ENCODE results near the gene NAPSA. TPM values are rescaled to one million over a fixed set of nuclear protein-coding genes. Genes with fewer than 3 reads are reported as not detected.
A peak's percentile ranks its signal among the peaks of the same experiment; 100 is the strongest.

NAPSA gene
- total and polyA plus RNA-seq, 9 of the 15 experiments (the other 6 are each of a cell fraction or from before 2014, with no cell fraction given): 0.25 to 1.9 (median 0.69) TPM

DNA sequence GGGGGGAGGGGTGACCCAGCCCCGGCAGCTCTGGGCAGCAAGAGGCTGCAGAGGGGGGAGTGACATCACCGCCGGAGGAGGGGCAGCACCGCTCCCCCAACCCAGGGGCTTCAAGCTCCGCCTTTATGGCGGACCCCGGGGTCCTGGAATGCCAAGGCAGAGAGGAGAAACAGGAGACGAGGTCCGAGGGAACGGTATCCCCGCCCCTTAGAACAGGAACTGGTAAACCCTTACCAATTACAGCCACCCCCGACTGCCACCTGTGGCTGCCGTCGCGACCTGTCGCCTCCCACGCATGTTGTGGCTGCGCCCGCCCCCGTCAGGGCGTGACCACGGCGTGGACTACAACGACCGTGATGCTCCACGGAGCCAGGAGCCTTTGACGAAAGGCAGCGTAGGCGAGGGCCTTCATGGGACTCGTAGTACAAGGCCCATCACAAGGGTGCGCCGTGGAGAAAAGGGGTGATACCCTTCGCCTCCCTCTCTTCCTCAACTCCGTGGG is 32.2 kb downstream of the NAPSA start (continued):
- peak; percentile 7; the same call in 1 of the 2 replicates for TF ChIP-seq SOX6 (IDR thresholded peaks at IDR 0.05)
- TF ChIP-seq, protein P1, sequence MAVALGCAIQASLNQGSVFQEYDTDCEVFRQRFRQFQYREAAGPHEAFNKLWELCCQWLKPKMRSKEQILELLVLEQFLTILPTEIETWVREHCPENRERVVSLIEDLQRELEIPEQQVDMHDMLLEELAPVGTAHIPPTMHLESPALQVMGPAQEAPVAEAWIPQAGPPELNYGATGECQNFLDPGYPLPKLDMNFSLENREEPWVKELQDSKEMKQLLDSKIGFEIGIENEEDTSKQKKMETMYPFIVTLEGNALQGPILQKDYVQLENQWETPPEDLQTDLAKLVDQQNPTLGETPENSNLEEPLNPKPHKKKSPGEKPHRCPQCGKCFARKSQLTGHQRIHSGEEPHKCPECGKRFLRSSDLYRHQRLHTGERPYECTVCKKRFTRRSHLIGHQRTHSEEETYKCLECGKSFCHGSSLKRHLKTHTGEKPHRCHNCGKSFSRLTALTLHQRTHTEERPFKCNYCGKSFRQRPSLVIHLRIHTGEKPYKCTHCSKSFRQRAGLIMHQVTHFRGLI (CRISPR knock-in tag; IDR thresholded peaks at IDR 0.05): no peak
- no peak for TF ChIP-seq COPS2 (conservative IDR thresholded peaks at IDR 0.05)
- peak; percentile 65; the same call in 1 of the 2 replicates for TF ChIP-seq SREBF1 (IDR thresholded peaks at IDR 0.05; ENCODE audit: borderline replicate concordance, low read depth, low read length)
- no peak for TF ChIP-seq THRAP3 (IDR thresholded peaks at IDR 0.05; ENCODE audit: borderline replicate concordance)
- TF ChIP-seq CREM (IDR thresholded peaks at IDR 0.05; ENCODE audit: low read depth): peak; percentile 95
- TF ChIP-seq, protein P2, sequence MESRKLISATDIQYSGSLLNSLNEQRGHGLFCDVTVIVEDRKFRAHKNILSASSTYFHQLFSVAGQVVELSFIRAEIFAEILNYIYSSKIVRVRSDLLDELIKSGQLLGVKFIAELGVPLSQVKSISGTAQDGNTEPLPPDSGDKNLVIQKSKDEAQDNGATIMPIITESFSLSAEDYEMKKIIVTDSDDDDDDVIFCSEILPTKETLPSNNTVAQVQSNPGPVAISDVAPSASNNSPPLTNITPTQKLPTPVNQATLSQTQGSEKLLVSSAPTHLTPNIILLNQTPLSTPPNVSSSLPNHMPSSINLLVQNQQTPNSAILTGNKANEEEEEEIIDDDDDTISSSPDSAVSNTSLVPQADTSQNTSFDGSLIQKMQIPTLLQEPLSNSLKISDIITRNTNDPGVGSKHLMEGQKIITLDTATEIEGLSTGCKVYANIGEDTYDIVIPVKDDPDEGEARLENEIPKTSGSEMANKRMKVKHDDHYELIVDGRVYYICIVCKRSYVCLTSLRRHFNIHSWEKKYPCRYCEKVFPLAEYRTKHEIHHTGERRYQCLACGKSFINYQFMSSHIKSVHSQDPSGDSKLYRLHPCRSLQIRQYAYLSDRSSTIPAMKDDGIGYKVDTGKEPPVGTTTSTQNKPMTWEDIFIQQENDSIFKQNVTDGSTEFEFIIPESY (CRISPR knock-in tag; IDR thresholded peaks at IDR 0.05): no peak
- TF ChIP-seq ZNF253 (CRISPR knock-in tag; conservative IDR thresholded peaks at IDR 0.05): no peak
- peak; percentile 58; the same call in 1 of the 2 replicates for TF ChIP-seq RUNX1 (IDR thresholded peaks at IDR 0.05; ENCODE audit: low read depth)
- TF ChIP-seq POLR2AphosphoS2 (IDR thresholded peaks at IDR 0.05; ENCODE audit: low read length): no peak; the same call in 1 of the 2 replicates
- no peak for TF ChIP-seq TRIM28 (IDR thresholded peaks at IDR 0.05)
- no peak for TF ChIP-seq CREBBP (IDR thresholded peaks at IDR 0.05; ENCODE audit: low read depth, low read length)
- TF ChIP-seq POLR2H (tag; IDR thresholded peaks at IDR 0.05; ENCODE audit: low read depth): no peak
- TF ChIP-seq, protein P3, sequence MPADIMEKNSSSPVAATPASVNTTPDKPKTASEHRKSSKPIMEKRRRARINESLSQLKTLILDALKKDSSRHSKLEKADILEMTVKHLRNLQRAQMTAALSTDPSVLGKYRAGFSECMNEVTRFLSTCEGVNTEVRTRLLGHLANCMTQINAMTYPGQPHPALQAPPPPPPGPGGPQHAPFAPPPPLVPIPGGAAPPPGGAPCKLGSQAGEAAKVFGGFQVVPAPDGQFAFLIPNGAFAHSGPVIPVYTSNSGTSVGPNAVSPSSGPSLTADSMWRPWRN (IDR thresholded peaks at IDR 0.05; ENCODE audit: low read depth): peak; percentile 52; the same call in 1 of the 2 replicates
- peak; percentile 94; the same call in 1 of the 2 replicates for TF ChIP-seq ZNF197 (CRISPR knock-in tag; IDR thresholded peaks at IDR 0.05; ENCODE audit: low read depth)
- TF ChIP-seq FOXK2 (conservative IDR thresholded peaks at IDR 0.05 in 1 of 2, IDR thresholded peaks at IDR 0.05 in 1 of 2; ENCODE audit: low read depth in 2 of 2): peak; percentile 89 to 93
- TF ChIP-seq TEAD4 (IDR thresholded peaks at IDR 0.05; ENCODE audit: low read length): peak; percentile 25; the same call in 1 of the 2 replicates
- no peak for TF ChIP-seq TEAD4 (CRISPR knock-in tag; IDR thresholded peaks at IDR 0.05; ENCODE audit: borderline replicate concordance)
- TF ChIP-seq BACH1 (tag; IDR thresholded peaks at IDR 0.05): no peak; the same call in 1 of the 2 replicates
- TF ChIP-seq POLR2A (conservative IDR thresholded peaks at IDR 0.05): no peak
- TF ChIP-seq, protein P4, sequence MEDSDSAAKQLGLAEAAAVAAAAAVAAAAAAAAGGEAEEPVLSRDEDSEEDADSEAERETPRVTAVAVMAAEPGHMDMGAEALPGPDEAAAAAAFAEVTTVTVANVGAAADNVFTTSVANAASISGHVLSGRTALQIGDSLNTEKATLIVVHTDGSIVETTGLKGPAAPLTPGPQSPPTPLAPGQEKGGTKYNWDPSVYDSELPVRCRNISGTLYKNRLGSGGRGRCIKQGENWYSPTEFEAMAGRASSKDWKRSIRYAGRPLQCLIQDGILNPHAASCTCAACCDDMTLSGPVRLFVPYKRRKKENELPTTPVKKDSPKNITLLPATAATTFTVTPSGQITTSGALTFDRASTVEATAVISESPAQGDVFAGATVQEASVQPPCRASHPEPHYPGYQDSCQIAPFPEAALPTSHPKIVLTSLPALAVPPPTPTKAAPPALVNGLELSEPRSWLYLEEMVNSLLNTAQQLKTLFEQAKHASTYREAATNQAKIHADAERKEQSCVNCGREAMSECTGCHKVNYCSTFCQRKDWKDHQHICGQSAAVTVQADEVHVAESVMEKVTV (CRISPR knock-in tag; IDR thresholded peaks at IDR 0.05): no peak
- no peak for TF ChIP-seq HSF4 (CRISPR knock-in tag; IDR thresholded peaks at IDR 0.05; ENCODE audit: borderline replicate concordance)
- TF ChIP-seq ATF7 (IDR thresholded peaks at IDR 0.05): peak; percentile 81; the same call in 1 of the 2 replicates
- TF ChIP-seq, protein P5, sequence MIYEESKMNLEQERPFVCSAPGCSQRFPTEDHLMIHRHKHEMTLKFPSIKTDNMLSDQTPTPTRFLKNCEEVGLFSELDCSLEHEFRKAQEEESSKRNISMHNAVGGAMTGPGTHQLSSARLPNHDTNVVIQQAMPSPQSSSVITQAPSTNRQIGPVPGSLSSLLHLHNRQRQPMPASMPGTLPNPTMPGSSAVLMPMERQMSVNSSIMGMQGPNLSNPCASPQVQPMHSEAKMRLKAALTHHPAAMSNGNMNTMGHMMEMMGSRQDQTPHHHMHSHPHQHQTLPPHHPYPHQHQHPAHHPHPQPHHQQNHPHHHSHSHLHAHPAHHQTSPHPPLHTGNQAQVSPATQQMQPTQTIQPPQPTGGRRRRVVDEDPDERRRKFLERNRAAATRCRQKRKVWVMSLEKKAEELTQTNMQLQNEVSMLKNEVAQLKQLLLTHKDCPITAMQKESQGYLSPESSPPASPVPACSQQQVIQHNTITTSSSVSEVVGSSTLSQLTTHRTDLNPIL (CRISPR knock-in tag; IDR thresholded peaks at IDR 0.05): no peak

Measured in K562 (cell line).